HG02763 (cell line): ENCODE data around the gene PIEZO1.

Experiments used
- ATAC-seq: cut with Tn5 transposase; IDR thresholded peaks from one replicate; pipeline ENCODE4 v1.9.1; 2021; ENCODE audit warnings: mild to moderate bottlenecking, moderate library complexity; ENCODE audit not compliant: unreplicated experiment

Gene PIEZO1

DNA sequence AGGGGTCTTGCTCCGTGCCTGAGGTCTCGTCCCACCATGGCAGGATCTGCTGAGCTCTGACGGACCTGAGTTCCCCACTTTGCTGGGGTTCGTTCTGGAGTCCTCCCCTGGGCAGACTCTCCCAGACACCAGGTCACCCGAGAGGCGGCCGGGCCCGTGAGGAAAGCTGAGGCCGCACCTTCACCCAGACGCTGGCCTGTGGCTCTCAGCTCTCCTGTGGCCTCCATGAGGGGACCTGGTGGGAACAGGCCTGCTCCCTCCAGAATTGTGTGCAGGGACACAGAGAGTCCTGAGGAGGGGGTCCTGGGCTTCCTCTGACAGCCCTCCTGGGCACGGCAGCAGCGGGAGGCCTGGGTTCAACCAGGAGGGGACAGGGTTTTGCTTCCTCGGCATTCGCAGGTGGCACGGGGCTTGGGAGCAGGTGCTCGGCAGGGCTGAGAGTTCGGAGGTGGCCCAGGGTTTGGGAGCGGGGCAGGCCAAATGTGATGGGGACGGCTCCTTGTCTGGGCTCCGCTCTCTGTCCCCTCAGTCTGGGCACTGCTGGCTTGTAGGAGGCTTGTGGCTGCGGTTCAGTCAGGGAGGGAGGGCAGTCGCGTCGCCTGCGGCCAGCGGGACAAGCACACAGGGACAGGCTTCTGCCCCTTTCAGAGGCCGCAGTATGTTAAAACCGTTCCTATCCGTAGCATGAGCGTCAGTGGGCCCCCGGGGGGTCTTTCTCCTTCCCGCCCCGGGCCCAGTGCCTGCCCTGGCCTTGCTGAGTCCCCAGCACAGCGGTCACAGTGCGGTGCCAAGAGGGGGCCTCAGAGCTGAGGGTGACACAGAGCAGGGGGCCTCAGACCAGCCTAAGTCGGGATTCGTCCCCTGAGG, 90.6 kb downstream of the PIEZO1 start:
- no peak for ATAC-seq

- no peak for ATAC-seq
These were observed 91.4 kb downstream of the PIEZO1 start for GRCh38 chr16:88693420-88694177.

DNA sequence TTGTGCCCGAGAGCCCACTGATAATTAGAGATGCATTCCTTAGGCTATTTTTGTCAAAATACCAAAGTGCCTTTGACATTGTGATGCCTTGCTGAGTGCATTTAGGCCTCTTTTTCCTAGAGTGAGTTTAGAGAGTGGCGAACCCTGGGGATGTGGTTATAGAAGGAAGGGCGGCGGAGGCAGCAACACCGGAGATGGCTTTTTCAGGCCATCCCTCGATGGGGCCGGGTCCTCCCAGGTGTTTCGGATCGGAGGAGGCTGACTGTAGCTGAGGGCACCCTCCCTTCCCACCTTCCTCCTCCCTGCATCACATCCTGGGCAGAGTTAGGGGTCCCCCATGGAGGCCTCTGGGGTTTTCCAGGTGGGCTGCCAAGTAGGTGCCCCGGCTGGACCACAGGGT, 92.2 kb downstream of the PIEZO1 start:
- ATAC-seq, result no peak

DNA sequence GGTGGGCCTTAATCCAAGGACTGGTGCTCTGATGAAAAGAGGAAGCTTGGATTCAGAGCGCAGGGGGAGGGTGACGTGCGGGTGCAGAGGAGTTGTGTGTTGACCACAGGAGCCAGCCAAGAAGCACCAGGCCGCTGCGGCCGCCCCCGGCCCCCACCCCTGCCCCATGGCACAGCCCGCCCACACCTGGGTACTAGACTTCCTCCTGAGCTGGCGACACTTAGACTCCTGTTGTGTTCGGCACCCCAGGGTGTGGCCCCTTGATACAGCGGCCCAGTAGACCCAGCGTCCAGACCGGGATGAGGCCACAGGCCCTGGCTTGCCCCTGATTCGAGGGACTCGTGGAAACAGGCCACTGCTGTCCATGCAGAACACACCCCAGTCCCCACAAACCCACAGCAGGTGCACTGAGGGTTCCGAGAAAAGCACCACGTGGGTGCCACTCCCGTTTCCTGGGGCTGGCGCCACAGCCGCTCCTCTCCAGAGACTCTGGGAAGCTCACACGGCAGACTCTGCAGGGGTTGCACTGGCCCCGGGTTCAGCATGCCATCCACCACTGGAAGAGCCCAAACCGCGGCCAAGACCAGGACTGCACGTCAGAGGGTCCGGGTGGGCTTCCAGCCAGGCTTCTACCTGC, 93.0 kb downstream of the PIEZO1 start:
- ATAC-seq, result no peak

- no peak for ATAC-seq
These were observed 93.7 kb downstream of the PIEZO1 start for GRCh38 chr16:88691129-88691813.

- ATAC-seq, result no peak
These were observed 94.5 kb downstream of the PIEZO1 start for GRCh38 chr16:88690341-88691128.

GRCh38 chr16:88688013-88688778, 96.8 kb downstream of the PIEZO1 start:
- ATAC-seq, result no peak

- no peak for ATAC-seq
These were observed 97.4 kb downstream of the PIEZO1 start for GRCh38 chr16:88687676-88688012.

DNA sequence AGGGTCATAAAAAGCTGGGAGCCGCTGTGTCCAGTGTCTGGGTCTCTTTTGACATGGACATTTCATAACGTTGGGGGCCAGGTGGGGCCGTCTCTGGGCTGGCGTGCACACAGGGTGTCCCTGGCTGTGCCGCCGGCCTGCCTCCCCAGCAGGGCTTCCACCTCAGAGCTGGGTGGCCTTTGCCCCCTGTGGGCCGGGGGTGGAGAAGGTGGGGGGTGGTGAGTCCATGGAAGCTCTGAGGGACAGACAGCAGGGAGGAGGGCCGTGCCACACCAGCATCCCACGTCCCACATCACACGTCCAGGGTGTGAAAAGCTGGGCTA, 97.8 kb downstream of the PIEZO1 start:
- no peak for ATAC-seq

- ATAC-seq, result peak; percentile 70
These were observed 98.4 kb downstream of the PIEZO1 start, which contains the start of gene SNAI3 for GRCh38 chr16:88686439-88687253. Gene SNAI3 (minus strand): TSS chr16:88686507. CDS start chr16:88686406, 101 bp downstream.

DNA sequence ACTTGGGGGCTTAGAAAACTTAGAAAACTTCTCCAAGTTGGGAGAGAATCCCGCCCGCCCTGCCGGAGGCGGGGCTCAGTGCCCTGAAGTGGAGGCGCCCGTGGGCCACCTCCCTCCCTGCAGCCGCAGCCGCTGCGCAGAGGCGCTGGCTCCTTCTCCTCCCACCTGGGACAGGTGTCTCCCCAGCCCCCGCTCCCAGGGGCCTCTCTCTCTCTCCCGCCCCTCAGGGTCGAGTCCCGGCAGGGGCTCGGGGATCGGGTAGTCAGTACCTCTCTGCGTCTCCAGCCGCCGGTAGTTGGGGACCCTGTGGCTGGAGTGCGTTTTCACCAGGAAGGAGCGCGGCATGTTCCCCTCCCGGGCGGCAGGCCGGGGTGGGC, 99.0 kb downstream of the PIEZO1 start:
- ATAC-seq, result peak; percentile 9

- no peak for ATAC-seq
These were observed 99.6 kb downstream of the PIEZO1 start for GRCh38 chr16:88685156-88686061.

DNA sequence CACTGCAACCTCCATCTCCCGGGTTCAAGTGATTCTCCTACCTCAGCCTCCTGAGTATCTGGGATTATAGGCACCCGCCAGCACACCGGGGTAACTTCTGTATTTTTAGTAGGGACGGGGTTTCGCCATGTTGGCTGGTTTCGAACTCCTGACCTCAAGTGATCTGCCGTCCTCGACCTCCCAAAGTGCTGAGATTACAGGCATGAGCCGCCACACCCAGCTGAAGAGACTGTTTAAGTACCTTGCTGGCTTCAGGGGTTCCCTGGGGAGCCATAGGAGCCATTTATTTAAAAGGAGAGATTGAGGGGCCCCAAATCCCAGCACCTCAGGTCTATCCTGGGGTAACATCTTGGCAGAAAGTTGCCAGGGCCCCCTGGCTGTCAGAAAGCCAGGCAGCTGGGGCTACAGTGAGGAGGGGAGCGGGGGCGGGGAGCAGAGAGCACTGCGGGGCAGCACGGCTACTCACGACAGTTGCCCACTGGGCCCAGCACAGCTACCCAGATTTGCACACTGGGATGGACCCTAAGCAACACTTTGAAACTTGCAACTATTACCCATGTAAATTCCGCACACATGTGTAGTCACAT, 100.4 kb downstream of the PIEZO1 start:
- ATAC-seq, result no peak

DNA sequence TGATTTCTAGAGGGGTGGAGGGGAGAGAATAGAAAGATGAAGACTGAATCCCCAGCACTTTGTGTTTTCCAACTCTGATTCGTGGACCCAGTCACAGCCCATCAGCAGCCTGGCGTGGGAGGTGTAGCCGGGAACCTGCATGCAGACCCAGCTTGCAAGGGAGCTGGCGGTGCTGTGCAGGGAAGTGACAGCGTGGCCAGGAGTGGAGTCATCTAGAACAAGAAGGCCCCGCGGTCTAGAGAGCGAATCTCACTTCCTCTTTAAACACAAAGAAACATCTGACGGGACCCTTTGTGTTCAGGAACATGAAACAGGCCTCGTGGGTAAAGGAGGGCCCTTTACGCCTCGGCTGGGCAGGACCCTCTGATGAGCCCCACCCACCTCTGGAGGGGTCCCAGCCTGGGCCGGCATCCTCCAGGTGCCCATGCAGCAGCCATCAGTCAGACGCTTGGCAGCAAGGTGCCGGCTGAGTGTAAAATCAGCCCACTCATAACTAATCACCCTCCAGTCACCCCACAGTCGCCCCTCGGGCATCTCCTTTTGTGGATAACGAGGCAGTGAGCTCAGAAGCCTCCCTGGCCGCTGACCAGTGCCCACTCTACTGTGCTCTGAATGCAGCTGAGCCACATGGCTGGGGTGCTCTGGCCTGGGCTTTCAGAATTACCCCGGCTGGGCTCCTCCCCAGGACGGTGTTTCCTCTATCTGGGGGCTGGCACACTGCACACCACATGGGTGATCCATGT, 103.1 kb downstream of the PIEZO1 start:
- peak; percentile 52 for ATAC-seq

- ATAC-seq, result no peak
These were observed 103.8 kb downstream of the PIEZO1 start for GRCh38 chr16:88681084-88681680.

- ATAC-seq, result no peak
These were observed 104.4 kb downstream of the PIEZO1 start for GRCh38 chr16:88680554-88681083.
